KG1 (cell line): ENCODE measurements around the gene SMPDL3B.
A peak's percentile ranks its signal among the peaks of the same experiment; 100 is the strongest.

Experiments
- DNase-seq: peaks from one replicate; lab custom pipeline; 2025; lab: John Stamatoyannopoulos, UW

The SMPDL3B gene, protein sequence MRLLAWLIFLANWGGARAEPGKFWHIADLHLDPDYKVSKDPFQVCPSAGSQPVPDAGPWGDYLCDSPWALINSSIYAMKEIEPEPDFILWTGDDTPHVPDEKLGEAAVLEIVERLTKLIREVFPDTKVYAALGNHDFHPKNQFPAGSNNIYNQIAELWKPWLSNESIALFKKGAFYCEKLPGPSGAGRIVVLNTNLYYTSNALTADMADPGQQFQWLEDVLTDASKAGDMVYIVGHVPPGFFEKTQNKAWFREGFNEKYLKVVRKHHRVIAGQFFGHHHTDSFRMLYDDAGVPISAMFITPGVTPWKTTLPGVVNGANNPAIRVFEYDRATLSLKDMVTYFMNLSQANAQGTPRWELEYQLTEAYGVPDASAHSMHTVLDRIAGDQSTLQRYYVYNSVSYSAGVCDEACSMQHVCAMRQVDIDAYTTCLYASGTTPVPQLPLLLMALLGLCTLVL

DNA sequence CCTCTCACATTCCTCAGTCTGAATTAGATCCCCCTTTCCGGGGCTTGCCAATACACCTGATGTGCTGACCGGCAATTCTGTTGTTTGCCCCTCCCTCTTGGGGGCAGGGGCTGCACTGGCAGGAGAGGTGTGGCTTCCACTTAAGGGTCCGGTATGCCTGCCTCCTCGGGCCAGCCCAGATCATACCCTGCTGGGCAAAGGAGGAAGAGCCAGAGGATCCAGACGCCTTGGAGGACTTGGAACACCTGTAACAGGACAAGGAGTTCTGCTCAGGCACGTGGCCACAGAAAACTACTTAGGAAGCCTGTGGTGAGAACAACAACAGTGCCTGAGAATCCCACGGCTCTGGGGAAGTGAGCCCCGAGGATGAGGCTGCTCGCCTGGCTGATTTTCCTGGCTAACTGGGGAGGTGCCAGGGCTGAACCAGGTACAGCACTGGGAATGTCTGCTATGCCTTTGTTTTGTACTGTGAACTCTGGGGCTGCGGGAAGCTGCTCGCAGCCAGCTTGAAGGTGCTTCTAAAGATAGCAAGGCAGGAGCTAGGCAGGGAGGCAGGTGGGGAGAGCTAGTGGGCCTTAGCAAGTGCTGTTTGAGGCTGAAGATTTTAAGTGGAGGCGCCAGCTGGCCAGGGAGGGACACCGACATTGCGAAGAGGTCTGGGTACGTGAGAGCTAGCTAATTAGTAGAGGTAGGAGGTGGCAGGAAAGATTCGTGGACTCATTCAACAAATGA is at the start of gene SMPDL3B:
TSS of gene SMPDL3B (plus strand) at position 183 of the 732 bp plus-strand sequence. CDS start at position 367, 184 bp downstream.
- DNase-seq, result peak; percentile 32

DNA sequence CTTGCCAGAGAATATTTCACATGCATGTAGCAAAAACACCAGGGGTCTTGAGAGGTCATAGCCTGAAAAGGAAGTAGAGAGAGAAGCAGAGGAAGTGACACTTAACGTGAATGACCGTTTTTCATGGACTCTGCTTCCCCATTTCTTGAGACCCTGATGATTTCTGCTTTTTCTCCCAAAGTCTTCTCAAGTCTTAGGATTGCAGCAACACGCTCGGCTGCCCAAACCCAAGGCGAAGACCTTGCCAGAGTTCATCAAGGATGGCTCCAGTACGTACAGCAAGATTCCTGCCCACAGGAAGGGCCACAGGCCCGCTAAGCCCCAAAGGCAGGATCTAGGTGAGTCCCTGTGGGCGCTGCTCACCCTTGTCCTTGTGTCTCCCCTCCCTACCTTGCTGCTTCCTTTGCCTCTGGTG is 49.7 kb upstream of the SMPDL3B start:
- peak; percentile 52 for DNase-seq

DNA sequence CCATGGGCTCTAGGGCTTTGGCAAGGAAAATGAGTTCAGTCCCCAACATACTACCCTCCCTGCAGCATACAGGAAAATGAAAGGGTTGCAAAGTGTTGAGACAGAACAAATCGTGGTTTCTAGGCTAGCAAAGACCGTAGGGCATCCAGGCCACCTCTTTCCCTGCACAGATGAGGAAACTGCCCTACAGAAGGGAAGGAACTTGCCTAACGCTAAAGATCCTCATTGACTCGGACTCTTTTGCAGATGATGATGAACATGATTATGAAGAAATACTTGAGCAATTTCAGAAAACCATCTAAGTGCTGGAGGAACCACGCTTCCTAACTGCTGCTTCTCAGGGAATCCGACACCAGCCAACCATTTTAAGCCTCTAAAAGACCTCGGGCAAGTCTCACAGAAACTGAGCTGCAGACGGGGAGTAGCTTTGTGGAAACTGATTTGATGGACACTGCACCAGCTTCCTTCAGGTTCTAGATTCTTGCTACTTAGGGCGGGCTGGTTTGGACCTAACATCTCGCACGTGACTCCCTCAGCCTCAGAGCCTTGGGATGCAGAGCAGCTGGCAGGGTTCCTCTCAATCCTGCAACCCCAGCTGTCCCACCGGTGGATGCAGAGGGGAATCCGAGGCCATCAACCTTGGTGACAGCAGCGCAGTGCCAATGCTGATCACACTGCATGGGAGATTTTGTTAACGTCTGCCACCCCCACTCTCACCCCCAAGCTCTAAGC is 49.0 kb upstream of the SMPDL3B start:
- DNase-seq, result peak; percentile 52

DNA sequence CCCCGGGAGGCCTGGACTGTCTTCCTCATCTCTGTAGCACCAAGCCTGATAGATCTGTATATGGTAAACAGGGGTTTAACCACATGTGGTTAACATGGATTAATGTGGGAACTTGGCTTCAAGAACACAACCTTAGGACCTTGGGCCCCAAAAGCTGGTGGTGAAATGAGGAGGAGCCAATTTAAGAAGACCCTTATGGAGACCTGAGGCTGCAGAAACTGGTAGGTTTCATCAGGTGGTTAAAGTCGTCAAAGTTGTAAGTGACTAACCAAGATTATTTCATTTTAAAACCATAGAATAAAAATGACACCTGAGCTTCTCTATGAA is 48.5 kb upstream of the SMPDL3B start:
- DNase-seq, result no peak

DNA sequence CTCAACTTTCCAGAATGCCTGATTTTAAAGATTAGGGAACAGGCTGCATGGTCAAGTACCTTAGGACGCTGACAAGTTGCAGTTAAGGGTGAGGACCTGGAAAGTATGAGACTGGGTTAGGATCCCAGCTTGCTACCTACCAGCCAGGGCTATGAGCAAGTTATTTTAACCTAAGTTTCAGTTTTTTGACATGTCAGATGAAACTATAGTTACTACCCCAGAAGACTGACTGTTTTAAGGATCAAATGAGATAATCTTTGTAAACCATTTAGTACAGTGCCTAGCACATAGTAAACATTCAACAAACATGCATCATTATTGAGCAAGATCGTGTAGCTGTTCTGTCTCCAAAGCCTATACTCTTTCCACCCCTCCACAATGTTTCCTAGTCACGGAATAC is 48.1 kb upstream of the SMPDL3B start:
- DNase-seq, result no peak

DNA sequence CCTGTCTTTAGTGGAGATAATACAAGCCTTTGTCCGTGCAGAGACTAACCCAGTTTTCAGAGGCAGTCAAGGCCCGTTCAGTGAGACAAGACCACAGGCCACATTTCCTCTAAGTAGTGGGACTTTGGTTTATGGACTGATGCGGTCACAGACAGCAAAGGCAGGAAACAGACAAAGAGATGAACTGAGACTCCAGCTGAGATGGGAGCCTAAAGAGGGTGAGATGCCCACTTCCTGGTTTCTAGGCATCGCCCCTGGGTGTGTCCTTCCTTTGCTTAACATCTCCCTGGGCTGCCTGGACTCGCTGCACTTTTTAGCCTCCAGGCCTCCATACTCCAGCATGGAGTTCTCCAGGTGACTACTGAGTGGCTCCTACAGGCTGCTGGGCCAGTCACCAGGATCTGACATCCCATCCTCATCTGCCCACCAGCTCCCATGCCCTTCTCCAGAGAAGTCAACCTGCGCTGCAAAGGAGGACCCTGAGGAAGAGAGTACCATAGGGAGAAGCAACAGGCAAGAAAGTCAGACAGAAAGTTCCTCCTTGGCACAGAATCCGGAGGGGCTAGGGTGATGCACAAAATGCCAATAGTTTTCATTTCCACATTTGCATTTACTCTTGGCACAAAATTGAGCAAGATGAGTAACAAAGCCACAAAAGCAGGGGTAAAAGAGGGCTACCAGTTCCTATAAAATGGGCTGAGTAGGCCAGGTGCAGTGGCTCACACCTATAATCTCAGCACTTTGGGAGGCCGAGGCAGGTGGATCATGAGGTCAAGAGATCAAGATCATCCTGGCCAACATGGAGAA is 47.4 kb upstream of the SMPDL3B start:
- DNase-seq, result peak; percentile 64

DNA sequence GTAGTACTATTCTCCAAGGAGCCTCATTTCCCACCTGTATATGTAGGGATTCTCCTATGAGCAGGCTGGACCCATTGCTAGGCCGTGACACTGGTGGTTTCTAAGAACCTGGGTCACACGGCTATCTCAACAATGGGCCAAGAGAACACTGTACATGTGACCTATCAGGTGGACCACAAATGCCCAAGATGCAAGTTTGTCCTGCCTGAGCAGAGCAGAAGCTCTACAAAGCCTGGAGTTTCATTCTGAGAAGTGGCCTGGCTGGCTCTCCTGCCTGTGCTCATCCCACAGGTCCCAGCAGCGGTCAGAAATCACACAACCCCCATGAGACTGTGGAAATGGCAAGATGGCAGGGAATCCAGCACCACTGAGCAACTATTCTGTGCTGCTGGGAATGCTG is 45.3 kb upstream of the SMPDL3B start:
- no peak for DNase-seq

DNA sequence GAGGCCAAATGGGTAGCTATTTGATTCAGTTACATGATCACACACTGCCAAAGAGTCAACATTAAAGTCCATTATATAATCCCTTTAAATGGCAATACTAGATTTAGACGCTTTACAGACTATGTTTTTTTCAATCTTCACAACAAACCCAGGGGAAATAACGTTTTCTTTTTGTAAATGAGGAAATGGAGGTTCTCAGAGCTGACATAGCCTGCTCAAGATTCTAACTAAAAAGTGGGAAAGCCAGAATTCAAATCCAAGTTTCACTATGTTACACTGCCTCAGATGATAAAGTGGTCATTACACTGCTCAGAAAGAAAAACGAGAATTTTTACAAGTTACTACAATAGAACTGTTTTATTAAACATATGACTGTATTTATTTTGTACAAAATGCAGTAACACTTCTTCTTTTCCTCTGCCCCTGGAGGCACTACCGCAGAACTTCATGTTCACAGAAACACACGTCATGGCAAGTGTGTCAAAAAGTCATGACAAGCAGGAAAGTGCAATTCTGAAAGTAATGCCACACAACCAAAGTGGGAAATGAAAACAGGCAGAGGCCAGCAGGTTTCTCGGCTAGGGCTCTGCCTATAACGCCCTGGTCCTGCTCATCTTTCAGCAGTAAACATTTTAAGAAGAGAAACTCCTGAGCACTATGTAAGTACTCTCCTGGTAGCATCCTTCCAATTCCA is 43.5 kb upstream of the SMPDL3B start:
- DNase-seq, result no peak

DNA sequence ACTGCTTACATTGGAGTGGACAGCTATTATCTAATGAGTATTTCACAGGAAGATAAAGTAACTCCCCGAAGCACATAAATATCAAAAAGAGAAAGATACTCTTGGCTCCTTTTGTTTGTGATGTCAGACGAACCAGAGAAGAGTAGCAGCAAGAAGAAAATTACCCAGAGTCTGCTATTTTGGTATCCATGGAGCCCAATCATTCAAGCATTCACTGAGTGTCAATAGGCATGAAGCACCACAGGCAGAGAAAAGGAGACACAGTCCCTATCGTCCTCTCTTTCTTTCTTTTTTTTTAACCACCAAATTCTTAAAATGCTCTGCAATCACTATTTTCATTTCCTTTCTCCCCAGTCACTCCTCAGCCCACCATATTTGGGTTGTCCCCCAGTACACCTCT is 40.3 kb upstream of the SMPDL3B start:
- no peak for DNase-seq

DNA sequence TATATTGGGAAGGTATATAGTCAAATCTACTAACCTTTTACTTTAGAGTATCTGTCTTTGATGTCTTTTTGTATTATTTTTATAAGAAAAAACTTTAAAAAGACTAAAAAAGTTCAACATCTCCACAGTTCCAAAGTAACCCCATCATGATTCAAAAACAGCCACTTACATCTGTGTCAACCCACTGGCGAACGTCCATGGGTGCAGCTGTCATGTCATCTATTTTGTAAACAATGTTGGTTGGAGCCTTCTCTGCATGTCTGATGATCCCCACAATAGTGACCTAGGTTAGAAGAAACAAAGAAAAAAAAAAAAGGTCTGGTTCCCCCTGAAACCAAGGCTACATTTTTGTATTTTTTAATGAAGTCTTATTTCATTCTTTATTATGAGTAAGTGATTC is 28.0 kb upstream of the SMPDL3B start:
- no peak for DNase-seq

DNA sequence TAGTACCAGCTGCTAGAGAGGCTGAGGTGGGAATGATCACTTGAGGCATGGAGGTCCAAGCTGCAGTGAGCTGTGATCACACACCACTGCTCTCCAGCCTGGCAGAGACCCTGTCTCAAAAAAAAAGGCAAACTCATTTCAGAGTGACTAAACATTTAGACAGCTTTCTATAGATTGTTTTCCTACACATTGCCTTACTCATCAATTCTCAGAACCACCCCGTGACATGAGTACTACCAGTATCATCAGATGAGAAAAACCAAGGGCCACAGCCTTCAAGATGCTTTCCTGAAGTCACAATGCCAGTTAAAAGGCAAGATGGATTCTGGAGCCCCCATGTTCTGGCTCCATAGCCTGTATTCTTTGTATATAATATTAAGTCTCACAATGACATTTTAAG is 22.4 kb upstream of the SMPDL3B start:
- DNase-seq, result no peak

DNA sequence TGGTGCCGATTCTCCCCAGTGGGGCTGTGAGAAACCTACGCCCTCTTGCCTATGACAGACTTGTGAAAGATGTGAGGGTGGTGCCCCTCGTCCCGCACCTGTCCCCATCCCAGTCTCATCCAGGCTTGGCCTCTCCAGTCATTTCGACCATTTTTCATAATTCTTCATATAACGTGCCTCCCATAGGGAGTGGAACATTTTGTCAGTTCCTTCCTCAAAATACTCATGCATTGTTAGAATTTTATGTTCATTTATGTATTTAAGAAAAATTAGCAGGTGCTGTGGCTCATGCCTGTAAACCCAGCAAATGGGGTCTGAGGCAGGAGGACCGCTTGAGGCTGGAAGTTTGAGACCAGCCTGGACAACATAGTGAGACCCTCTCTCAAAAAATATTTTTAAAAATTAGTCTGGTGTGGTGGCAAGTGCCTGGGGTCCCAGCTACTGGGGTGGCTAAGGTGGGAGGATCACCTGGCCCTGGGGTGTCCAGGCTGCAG is 19.7 kb upstream of the SMPDL3B start:
- no peak for DNase-seq

DNA sequence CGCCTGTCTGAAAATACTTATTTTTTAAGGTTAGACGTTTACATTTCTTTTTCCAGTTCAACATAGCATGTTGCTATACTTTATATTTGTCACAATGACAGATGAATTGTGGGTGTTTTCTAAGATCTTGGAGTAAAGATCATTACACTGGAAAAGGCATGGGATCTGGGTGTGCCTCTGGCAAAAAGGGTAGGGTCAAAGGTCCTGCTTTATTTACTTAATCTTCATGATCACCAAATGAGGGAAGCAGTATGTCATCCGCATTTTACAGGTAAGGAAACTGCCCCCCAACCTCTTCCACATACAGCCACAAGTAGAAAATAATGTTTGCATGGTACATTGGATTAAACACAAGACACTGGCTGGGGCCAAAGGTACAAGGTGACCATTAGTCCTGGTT is 12.5 kb upstream of the SMPDL3B start:
- DNase-seq, result no peak

DNA sequence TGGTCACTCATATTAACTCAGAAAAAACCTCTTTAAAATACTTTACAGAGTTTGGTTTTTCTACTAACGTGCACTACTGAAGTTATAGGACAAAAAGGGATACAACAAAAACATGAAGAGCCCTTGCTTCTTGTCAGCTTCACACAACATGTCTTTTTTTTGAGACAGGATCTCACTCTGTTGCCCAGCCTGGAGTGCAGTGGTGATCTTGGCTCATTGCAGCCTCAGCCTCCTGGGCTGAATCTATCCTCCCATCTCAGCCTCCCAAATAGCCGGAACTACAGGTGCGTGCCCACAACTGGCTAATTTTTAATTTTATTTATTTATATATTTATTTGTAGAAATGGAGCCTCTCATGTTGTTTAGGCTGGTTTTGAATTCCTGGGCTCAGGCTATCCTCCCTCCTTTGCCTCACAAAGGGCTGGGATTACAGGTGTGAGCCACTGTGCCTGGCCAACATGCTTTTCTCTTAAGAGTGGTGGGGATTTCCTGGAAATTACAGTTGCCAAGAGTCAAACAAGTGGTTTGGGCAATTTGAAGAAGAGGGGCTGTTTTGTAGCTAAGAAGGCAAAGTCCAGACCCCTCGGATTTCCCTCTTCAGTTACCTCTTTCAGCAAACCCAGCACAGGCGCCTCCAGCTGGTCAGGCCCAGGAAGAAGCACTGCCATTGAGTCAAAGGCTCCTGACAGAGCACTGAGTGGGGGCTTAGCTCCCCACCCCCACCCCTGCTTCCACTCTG is 6.4 kb upstream of the SMPDL3B start:
- DNase-seq, result no peak

DNA sequence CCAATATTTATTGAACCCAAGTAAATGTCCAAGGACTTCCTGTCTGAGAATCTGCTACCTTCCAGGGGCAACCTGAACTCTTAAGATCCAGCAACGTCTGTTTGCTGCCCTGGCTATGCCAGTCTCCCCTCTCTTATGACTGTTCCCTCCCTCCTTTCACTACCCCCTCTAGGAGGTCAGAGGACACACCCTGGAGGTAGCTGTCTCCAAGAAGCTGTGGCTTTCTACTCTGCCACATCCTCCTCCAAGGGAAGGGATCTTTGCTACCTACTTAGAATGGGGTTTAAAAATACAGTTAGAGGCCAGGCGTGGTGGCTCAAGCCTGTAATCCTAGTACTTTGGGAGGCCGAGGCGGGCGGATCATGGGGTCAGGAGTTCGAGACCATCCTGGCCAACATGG is 3.6 kb upstream of the SMPDL3B start:
- DNase-seq, result no peak

DNA sequence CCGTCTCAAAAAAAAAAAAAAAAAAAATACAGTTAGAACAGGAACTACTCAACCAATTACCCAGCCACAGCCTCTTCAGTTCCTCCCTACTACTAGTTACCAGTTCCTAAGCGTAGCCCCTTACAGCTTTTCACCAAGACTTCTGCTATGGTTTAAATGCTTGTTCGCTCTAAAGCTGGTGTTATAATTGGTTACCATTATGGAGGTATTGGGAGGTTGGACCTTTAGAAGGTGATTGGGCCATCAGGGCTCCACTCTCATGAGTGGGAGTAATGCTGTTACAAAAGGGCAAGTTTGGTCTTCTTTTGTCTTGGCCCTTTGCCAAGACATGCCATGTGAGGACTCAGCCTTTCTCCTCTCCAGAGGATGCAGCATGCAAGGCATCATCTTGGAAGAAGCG is 3.0 kb upstream of the SMPDL3B start:
- DNase-seq, result peak; percentile 12

DNA sequence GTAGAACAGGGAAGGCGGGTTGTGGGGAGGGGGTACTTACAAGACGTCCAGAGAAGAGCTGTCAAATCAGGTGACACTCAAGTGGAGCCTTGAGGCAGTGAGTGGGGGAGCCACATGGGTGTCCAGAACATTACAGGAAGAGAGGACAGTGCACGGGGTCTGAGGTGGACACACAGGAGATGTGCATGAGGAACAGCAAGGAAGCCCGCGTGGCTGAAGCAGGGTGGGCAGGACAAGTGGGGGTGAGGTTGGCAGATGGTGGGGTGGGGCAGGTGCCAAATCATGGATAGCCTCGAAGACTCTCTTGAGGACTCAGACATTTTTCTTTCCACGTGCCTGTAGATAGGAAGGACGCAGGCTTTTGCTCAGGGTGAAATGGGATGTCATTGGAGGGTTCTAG is 921 bp downstream of the SMPDL3B start:
- DNase-seq, result no peak

DNA sequence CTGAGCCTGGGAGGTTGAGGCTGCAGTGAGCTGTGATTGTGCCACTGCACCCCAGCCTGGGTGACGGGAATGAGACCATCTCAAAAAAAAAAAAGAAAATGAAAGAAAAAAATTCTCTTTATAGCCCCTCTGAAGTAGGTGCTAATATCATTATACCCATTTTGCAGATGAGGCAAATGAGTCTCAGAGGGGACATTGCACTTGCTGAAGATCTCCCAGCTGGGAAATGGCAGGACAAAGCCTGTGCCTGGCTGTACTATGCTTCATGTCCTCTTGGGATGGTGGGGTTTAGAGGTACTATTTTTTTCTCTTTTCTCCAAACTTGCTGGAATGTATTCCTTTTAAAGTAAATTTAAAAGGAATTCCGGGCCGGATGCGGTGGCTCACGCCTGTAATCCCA is 1.6 kb downstream of the SMPDL3B start:
- no peak for DNase-seq

DNA sequence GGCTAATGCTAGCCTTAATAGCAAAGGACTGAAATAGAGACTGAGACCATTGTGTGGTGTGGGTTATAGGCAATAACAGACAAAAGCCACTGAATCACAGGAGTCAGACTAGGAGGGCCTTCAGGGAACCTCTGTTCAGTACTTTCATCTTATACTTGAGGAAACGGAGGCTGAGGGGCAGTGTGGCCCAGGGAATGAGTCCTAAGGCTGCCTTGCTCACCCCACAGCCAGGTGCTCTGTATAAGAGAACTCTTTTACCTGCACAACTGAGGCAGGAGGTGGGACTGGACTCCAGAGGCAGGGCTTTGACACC is 2.7 kb downstream of the SMPDL3B start:
- no peak for DNase-seq

DNA sequence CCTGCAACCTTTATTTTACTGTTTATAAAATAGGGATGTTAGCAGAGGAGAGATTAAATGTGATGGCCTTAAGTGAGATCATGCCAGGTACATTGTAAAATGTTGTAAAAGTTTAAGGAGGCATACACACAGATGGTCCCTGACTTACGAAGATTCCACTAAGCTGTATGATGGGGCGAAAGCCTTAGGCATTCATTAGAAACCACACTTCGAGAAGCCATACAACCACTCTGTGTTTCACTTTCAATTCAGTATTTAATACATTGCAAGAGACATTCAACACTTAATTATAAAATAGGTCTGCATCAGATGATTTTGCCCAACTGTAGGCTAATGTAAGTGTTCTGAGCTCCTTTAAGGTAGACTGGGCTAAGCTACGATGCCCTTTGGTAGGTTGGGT is 3.7 kb downstream of the SMPDL3B start:
- no peak for DNase-seq

DNA sequence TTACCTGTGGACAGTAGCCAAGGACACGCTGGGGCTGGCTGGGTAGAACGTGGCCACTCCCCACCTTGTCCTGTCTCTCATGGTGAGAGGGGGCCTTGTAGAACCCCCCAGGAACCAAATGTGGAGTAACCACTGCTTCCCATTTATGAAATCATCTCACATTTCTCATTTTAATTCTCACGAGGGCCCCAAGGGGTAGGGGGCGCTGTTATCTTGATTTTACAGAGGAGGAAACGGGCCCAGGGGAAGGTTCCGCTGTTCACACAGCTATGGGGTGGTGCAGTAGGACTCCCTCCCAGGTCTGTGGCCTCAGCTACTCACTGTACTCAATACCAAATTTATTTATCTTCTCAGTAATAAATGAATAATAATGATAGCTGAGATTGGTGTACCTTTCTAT is 5.5 kb downstream of the SMPDL3B start:
- DNase-seq, result peak; percentile 27
